ENCODE measurements around the gene FEM1C.
A peak's percentile ranks its signal among the peaks of the same experiment; 100 is the strongest.

DNA sequence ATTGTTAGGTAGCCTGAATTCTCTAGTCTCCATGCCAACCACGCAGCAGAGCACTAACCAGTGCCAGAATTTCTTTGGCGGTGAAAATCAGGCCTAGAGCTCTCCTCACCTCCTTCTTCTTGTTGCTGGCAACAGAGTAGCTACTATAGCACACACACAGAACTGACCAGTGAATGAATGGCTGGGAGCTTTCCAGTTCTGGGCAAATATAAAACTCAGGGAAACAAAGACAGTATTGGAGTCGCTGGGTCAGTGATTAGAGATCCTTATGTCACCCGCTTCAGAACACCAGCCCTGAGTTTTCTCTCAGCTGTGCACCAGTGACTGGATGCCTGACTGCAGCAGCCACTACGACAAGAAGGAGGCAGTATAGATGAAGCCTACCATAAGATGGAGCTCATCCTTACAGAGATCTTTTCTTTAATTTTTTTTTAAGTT, 26.9 kb upstream of the FEM1C start:
- TF ChIP-seq CTCF (IDR thresholded peaks at IDR 0.05): peak in 1 of 4 experiments; percentile 29
- TF ChIP-seq POLR2A (IDR thresholded peaks at IDR 0.05): no peak
- no peak for TF ChIP-seq EP300 (IDR thresholded peaks at IDR 0.05)
- no peak for TF ChIP-seq POLR2AphosphoS5 (IDR thresholded peaks at IDR 0.05)

All from gastroesophageal sphincter (tissue), 3 donors.